ENCODE measurements around the gene HYAL1.

- TF ChIP-seq, protein P1, sequence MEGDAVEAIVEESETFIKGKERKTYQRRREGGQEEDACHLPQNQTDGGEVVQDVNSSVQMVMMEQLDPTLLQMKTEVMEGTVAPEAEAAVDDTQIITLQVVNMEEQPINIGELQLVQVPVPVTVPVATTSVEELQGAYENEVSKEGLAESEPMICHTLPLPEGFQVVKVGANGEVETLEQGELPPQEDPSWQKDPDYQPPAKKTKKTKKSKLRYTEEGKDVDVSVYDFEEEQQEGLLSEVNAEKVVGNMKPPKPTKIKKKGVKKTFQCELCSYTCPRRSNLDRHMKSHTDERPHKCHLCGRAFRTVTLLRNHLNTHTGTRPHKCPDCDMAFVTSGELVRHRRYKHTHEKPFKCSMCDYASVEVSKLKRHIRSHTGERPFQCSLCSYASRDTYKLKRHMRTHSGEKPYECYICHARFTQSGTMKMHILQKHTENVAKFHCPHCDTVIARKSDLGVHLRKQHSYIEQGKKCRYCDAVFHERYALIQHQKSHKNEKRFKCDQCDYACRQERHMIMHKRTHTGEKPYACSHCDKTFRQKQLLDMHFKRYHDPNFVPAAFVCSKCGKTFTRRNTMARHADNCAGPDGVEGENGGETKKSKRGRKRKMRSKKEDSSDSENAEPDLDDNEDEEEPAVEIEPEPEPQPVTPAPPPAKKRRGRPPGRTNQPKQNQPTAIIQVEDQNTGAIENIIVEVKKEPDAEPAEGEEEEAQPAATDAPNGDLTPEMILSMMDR (IDR thresholded peaks at IDR 0.05) = no peak
- no peak for TF ChIP-seq POLR2A (IDR thresholded peaks at IDR 0.05)
Measured at GRCh38 chr3:50263478-50264382, 39.6 kb downstream of the HYAL1 start.
